ENCODE data around the gene BAIAP2L2. TPM values are rescaled to one million over a fixed set of nuclear protein-coding genes. Genes with fewer than 3 reads are reported as not detected.
"Not testable (repeated sequence)": the region's sequence is repeated elsewhere in the genome, so short reads cannot be mapped to it uniquely, and the experiment has no call there.

Gene BAIAP2L2
- polyA plus RNA-seq, 1 donor: 1.5 TPM

DNA sequence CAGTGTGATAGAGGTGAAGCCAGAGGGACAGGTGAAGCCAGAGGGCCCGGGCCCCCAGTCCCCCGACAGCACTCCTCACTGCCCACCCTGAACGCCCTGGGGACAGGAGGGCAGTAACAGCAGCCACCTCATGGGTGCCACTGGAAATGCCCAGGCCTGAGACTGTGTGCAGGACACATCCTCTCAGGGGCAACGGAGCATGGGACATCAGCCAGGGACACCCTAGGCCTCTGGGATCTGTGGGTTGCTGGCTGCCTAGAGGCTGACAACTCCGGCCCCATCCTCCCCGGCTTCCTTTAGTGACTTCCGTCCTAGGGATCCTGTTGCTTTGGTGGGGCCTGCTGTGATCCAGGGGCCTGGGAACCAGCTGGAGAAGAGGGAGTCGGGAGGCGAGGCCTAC, 17.4 kb upstream of the BAIAP2L2 start:
- DNase-seq: no peak

DNA sequence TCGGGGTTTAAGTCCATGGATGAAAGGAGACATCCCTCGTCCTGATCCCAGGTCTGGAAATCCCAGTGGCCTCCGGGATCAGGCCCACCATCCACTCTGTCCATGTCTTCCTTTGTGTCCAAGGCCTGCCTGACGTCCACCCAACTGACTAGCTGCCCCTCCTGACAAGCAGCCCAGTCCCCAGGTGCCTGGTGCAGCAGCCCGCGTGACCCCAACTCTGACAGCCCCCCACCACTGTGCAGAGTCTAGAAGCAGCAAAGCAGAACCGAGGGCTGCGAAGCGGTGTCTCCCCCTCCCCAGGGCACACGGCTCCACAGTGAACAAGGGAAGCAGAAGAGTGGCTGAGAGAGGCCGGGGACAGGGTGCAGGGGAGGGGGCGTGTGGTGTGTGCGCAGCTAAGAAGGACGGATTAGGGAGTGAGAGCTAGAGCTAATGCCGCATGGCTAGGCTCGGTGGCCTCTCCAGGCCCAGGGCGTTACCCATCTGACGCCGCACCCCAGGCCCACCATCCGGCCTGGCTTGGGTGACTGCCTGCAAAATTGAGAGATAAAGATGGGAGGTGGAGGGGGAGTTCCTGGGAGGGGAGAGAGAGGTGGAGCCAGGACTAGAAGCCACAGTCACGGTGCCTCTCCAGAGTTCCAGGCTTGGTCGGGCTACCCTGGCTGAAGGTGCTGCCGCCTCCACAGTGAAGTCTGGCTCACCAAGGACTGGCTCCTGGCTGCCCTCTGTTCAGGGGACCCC, 16.6 kb upstream of the BAIAP2L2 start:
- no peak for DNase-seq

- no peak for DNase-seq
Observed at GRCh38 chr22:38125751-38126201, 15.3 kb upstream of the BAIAP2L2 start.

GRCh38 chr22:38125038-38125610, 14.6 kb upstream of the BAIAP2L2 start:
- no peak for DNase-seq

DNA sequence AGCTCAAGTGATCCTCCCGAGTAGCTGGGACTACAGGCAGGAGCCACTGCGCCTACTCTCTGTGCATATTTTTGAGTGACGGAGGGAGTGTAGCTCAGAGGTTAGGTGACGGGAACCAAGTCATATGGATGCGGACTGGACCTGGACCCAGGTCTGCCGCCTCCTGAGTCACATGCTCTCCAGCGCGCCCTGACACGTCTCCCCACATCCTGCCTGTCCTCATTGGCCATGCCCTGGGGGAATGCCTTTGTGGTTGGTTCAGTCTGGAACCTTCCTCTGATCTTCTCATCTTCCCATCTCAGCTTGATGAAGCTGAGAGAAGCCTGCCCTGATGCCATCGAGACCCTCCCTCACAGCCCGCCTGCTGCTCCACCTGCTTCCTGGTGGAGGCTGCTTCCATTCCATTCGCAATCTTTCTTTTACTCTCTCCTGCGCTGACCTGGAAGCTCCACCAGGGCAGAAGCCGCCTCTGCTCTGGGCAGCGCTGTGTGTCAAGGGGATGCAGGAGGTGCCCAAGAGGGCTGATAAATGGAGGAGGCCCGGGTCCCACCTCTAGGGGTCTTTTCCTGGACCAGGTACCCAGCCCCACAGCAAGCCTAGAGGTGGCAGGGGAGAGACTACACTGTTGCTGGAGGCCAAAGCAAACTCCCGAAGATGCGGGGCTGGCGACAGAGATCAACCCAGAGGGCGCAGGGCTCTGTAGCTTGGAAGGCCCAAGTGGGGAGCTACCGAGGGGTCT, 13.9 kb upstream of the BAIAP2L2 start:
- no peak for DNase-seq

DNA sequence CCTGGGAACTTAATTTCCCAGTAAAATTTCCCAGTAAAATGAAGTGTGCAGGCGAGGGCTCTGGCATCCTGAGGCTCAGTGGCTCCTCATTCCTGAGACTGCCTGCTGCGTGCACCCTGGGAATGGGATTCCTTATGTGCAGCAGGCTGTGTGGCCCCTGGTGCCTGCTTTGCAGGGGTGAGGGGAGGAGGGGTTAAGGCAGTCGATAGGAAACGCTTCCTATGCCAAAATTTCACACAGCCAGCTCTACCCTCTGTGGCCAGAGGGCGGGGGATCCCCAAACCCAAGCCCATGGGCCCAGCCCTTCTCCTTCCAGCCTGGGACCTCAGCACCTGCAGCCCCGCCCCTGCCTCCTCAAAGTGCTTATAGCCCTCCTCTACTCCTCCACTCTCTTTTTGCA, 12.1 kb upstream of the BAIAP2L2 start:
- DNase-seq: no peak

- DNase-seq: no peak
Observed at GRCh38 chr22:38120359-38121110, 10.1 kb upstream of the BAIAP2L2 start.

DNA sequence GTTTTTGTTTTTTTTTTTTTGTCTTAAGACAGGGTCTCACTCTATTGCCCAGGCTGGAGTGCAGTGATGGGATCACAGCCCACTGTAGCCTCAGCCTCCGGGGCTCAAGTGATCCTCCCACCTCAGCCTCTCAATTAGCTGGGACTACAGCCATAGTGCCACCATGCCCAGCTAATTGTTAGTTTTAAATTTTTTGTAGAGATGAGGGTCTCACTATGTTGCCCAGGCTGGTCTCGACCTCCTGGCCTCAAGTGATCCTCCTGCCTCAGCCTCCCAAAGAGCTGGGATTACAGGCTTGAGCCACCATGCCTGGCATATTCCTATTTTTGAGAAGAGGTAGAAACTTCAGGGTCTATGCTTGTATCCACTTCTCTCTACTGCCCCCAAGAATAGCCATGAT, 8.3 kb upstream of the BAIAP2L2 start:
- DNase-seq: not testable (repeated sequence)

DNA sequence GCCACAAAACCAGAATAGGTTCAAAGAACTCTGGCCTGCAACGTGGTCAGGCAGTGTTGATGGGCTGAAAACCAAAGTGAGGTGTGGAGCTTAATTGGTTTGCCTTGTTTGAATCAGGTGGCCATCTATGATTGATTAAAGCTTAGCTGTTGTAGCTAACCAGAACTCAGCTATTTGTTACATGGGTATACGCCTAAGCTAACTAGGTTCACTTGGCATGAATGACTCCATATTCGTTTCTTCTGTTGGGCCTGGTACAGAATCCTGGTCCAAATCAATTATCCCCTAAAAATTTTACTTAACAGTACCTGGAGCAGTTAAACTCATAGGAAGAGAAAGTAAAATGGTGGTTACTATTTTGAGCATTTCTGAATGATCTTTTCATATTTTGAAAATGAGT, 7.7 kb upstream of the BAIAP2L2 start:
- no peak for DNase-seq

GRCh38 chr22:38117556-38117955, 7.1 kb upstream of the BAIAP2L2 start:
- not testable (repeated sequence) for DNase-seq

- no peak for DNase-seq
Observed at GRCh38 chr22:38115423-38116205, 5.1 kb upstream of the BAIAP2L2 start.

DNA sequence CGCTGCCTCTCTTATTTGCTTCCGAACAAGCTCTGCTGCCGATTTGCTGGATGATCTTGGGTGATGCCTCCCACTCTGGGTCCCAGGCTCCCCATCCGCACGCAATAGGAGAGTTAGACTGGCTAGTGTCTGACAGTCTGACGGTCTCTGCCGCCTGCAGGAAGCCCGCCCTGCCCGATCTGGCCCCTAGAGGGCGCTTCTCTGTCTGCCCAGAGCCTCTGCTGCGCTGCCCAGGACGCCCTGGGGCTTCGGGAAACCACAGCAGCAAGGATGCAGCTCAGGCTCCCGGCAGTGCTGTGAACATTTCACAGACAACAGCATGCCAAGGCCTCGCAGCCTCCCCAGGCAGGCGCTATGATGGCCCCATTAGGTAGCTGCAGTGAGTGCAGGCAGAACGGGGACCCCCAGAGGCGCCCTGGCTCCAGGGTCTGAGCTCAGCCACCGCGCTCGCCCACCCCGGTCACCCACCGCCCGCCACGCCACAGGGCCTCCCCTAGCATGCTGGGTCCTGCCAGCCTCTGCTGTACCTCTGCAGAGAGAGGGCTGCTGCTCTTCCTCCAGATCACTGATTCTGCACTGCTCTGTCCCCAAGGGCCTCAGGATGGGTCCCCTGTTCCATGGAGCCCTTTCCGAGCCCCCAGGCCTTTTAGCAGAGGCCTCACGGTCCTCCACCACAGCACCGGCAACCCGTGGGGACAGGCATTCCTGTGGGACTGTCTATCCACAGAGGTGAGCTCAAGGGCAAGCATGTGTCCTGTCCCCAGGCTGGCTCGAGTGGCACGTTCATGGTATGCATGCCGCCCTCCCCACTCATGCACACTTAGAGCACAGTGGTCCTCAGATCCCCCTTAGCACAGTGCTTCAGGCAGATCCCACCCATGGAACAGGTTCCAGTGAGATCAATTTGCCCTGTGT, 4.3 kb upstream of the BAIAP2L2 start:
- peak; percentile 81 for DNase-seq

- no peak for DNase-seq
Observed at GRCh38 chr22:38112381-38112780, 1.9 kb upstream of the BAIAP2L2 start.

- DNase-seq: no peak
Observed at GRCh38 chr22:38111925-38112355, 1.5 kb upstream of the BAIAP2L2 start.

- no peak for DNase-seq
Observed at GRCh38 chr22:38110863-38111852, 674 bp upstream of the BAIAP2L2 start.

DNA sequence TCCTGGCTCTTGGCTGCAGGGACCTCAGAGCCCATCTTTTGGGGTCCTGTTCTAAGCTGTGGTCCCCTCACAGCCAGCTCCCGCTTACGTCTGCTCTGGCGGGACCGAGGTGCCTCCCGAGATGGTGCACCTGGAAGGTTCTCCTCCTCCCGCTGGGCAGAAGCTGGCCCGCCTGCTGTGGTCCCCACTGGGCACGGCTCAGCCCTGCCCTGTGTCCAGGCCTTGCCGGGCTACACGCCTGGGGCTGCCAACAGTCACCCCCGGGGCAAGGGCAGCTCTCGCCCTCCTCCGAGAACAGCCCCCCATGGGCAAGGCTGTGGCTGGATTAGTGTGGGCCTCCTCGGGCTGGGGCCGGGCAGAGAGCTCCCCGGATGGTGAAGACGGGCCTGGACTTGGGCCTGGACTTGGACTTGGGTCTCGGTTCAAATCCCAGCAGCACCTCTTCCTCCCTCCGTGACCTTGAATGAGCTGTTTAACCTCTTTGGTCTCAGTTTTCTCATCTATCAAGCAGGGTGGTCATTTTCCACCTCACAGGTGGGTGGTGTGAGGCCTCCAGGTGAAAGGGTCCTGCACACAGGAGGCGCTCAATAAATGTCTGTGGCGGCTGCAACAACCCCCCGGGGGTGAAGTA, 998 bp downstream of the BAIAP2L2 start:
- no peak for DNase-seq

- no peak for DNase-seq
Observed at GRCh38 chr22:38108561-38109319, 1.7 kb downstream of the BAIAP2L2 start.

Measured in hindlimb muscle (tissue), 1 donor.